ENCODE data around the gene RAB3IL1. TPM values are rescaled to one million over a fixed set of nuclear protein-coding genes. Genes with fewer than 3 reads are reported as not detected.
A peak's percentile ranks its signal among the peaks of the same experiment; 100 is the strongest.

RAB3IL1 gene
- total RNA-seq, 1 experiment from 2014 or later = 3.0 TPM

DNA sequence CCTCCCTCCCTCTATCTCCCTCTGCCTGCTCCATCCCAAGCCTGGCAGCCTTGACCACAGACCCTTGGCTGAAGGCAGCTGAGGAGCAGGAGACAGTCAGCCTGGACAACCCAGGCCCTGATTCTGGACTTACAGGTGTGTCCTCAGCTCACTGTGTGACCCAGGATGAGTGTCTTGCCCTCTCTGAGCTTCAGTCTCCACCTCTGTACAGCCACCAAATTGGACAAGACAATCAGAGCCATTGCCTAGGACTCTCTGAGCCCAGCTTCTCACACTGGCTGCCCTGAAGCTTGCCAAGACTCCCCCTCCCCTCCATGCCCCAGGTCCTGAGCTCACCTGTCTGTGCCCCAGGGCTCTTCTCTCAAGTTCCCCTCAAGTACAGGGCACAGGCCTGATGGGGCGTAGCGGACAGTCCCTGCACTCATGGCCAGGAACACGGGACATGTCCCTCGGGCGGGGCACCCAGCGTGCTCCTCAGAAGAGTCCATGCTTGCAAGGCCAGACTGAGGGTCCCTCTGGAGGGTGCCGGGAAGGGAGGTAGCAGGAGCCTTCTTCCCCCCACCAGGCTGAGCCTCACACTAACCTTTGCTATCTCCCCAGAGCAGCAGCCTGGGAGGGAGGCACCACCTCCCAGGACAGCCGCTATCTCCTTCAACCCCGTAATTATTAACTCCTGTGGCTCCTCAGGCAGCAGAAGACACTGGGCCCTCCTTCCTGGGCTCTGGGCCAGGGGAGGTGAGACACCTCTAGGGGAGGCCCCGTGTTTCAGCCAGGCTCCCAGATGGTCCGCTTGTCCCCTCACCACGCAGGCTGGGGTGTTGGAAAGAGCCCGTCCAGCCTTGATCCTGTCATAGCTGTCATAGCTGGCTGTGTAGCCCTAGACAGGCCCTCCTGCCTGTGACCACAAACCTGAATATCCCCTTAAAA is 2.6 kb upstream of the RAB3IL1 start:
- H3K4me1 ChIP-seq (replicated peaks) = peaks cover 50% of the 10 kb centered on the region

DNA sequence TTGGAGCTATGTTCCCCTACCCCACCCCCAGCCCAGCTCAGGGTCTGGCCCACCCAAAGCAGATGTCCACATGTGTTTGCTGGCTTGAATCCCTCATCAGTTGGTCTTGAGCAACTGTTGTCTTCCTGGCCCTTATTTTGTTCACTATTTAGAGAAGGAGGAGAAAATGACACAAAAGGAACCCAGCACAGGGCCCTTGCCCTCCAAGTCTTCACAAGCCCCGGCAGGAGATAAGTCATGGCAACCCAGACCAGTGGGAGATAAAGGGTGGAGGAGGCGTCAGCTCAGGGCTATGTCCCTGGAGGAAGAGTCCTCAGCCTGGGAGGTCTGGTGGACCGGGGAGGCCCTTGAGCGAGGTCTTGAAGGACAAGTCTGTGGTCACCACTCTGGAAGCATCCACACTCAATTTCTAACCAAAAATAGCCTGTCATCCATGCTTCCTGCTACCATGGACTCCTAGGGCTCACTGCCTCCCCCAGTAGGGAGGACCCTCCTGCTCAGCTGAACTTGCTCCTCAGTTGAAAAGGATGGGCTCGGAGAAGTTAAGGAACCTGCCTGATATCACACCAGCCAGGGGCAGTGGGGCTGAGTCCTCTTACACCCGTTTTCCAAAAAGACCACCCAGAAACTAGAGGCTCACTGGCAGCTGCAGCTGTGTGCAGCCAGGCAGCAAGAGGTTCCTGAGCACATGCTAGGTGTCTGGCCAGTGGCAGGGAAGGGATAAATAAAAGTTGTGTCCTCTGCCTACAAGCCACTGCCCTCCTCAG is 1.8 kb upstream of the RAB3IL1 start:
- Histone ChIP-seq H3K4me3 (no peak overlapping the region), H3K27me3 (replicated peaks) (no peaks in the 10 kb centered on the region), H3K27ac (no peak overlapping the region), H3K9me3 (replicated peaks) (no peaks in the 10 kb centered on the region; the same call in 1 of the 2 replicates), H3K36me3 (peaks cover 3% of the 10 kb centered on the region; the same call in 1 of the 2 replicates), H3K4me1 (replicated peaks) (peaks cover 50% of the 10 kb centered on the region)
- peak; percentile 48 to 62 for DNase-seq (ENCODE audit: low read depth in 1 of 2, low spot score in 2 of 2)

More for the DNA sequence above, 2.6 kb upstream of the RAB3IL1 start:
- H3K27me3 ChIP-seq (replicated peaks) = no peaks in the 10 kb centered on the region
- H3K9me3 ChIP-seq (replicated peaks) = no peaks in the 10 kb centered on the region; the same call in 1 of the 2 replicates
- no peak overlapping the region for H3K4me3 ChIP-seq
- H3K36me3 ChIP-seq = peaks cover 3% of the 10 kb centered on the region; the same call in 1 of the 2 replicates
- H3K27ac ChIP-seq = no peak overlapping the region
- peak in 1 of 2 experiments; percentile 52 for DNase-seq (ENCODE audit: low read depth in 1 of 2, low spot score in 2 of 2)

DNA sequence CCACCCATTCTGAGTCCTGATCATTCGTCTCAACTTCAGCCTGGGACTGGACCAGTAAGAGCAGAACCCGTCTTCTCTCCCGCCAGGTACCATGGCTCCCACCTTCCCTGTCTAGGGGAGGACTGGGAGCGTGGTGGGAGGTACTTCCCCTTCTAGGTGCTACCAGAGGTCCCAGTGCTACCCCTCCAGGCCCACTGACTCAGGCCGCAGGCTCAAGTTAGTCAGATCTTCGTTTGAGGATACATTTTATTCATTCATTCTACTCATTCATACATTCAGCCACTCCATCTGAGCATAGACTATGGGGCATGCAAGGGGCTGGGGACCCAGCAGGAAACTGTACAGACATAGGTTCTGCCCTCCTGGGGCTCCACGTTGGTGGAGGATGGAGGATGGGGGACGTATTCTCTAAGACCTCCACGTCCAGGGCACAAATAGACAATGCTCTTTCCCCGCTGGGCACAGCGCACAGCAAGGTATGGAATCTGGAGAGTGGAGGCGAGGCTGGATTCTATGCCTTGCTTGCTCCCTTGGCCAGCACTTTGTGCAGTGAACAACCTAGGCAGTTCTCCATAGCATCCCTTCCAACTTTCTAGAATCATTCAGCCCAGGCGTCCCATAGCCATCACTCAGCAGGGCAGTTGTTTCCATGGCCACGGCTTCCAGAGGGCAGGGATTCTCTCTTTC is 1.0 kb upstream of the RAB3IL1 start:
- DNase-seq (ENCODE audit: low read depth in 1 of 2, low spot score in 2 of 2) = peak in 1 of 2 experiments; percentile 45
- Histone ChIP-seq H3K27me3 (replicated peaks) (no peaks in the 10 kb centered on the region), H3K9me3 (replicated peaks) (no peaks in the 10 kb centered on the region; the same call in 1 of the 2 replicates), H3K4me1 (replicated peaks) (peaks cover 48% of the 10 kb centered on the region), H3K4me3 (no peak overlapping the region), H3K36me3 (peaks cover 3% of the 10 kb centered on the region; the same call in 1 of the 2 replicates), H3K27ac (no peak overlapping the region)

DNA sequence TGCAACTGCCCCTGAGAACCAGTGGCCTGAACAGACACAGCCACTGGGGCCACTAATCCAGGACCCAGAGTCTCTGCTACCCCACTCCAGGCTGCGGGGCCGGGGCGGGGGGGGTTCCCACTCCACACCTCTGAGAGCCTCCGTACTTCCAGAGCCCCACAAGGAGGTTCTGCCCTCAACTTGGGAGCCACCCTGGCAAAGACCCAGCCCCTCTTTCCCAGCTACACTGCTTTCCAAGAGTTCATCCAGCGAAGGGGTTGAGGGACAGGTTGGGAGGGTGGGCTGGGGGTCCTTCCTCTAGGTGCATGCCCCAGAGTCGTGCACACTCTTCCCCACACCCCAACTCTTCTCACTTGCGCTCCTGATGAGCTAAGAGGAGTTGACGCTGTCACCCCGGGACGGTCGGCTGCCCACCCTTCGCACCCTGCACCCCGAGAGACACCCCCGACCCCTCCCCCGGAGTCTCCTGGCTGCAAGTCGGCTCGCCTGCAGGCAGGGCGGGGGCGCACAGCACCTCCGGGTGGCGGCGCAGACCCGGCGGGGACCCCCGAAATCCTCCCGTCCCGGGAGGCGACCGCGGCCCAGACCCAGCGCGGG is 531 bp downstream of the RAB3IL1 start:
- H3K27ac ChIP-seq = no peak overlapping the region
- peaks cover 3% of the 10 kb centered on the region; the same call in 1 of the 2 replicates for H3K36me3 ChIP-seq
- H3K9me3 ChIP-seq (replicated peaks) = no peaks in the 10 kb centered on the region; the same call in 1 of the 2 replicates
- peaks cover 35% of the 10 kb centered on the region for H3K4me1 ChIP-seq (replicated peaks)
- no peaks in the 10 kb centered on the region for H3K27me3 ChIP-seq (replicated peaks)
- H3K4me3 ChIP-seq = peak overlapping the region; percentile 74
- DNase-seq (ENCODE audit: low read depth in 1 of 2, low spot score in 2 of 2) = no peak

DNA sequence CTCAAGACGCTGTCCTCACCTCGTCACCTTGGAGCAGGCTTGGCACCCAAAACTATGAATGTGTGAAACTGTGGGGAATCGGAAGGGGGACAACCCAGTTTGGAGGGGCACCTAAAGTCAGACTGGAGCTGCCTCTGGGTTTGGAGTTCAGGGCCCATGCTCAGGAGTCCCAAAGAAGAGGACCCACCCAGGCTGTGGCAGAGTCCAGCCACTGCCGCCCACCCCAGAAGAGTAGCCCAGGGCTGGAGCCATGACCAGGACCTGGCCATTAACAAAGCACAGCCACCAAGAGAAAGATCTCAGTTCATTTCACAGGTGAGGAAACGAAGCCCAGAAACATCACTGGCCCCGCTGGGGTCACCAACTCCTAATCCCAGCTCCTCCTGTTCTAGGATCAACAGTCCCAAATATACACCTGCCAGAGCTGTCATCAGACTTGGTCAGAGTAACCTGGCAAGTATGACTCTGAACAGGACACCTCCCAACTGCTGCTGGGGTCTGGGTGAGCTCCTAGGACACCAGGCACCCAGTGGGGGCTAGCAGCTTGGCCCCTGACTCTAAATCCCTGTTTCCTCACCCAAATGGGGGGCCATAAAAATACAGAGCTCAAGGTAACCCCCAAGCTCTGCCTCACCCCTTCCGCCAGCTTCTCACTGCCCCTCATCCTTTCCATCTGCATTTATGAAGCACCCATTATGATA is 2.7 kb downstream of the RAB3IL1 start:
- Histone ChIP-seq H3K36me3 (peaks cover 3% of the 10 kb centered on the region; the same call in 1 of the 2 replicates), H3K27me3 (replicated peaks) (no peaks in the 10 kb centered on the region), H3K4me1 (replicated peaks) (peaks cover 31% of the 10 kb centered on the region), H3K4me3 (no peak overlapping the region), H3K27ac (no peak overlapping the region), H3K9me3 (replicated peaks) (no peaks in the 10 kb centered on the region; the same call in 1 of the 2 replicates)
- no peak for DNase-seq (ENCODE audit: low read depth in 1 of 2, low spot score in 2 of 2)

DNA sequence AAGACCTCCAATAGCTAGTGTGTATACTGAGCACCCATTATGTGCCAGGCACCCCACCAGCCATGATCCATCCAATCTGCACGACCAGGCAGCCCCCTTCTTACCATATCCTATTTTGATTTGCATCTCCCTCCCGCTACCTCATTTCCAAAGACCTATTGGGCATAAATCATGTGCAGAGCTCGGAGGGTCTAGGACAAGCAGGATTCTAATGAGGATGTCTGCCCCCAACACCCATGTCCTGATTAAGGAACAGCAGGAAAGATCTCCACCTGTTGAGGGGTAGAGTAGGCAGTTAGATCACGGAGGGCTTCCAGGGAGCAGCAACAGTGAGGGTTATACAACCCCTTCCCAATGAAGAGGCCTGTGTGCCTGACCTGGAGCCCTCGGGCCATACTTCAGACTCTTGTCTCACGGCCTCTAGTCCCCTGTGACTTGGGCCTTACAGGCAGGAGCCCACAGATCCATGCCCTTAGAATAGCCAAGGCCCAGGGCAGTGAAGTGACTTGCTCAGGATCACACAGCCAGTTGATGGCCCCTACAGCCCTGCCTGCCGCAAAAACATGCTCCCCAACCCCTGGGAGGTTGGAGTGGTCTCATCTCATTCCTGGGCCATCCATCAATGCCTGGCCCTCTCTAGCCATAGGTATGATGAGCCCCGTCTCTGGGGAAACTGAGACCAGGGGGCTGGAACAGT is 3.5 kb downstream of the RAB3IL1 start:
- no peak overlapping the region for H3K27ac ChIP-seq
- peaks cover 23% of the 10 kb centered on the region for H3K4me1 ChIP-seq (replicated peaks)
- H3K36me3 ChIP-seq = peaks cover 3% of the 10 kb centered on the region; the same call in 1 of the 2 replicates
- H3K4me3 ChIP-seq = no peak overlapping the region
- no peaks in the 10 kb centered on the region; the same call in 1 of the 2 replicates for H3K9me3 ChIP-seq (replicated peaks)
- no peaks in the 10 kb centered on the region for H3K27me3 ChIP-seq (replicated peaks)
- DNase-seq (ENCODE audit: low read depth in 1 of 2, low spot score in 2 of 2) = no peak

DNA sequence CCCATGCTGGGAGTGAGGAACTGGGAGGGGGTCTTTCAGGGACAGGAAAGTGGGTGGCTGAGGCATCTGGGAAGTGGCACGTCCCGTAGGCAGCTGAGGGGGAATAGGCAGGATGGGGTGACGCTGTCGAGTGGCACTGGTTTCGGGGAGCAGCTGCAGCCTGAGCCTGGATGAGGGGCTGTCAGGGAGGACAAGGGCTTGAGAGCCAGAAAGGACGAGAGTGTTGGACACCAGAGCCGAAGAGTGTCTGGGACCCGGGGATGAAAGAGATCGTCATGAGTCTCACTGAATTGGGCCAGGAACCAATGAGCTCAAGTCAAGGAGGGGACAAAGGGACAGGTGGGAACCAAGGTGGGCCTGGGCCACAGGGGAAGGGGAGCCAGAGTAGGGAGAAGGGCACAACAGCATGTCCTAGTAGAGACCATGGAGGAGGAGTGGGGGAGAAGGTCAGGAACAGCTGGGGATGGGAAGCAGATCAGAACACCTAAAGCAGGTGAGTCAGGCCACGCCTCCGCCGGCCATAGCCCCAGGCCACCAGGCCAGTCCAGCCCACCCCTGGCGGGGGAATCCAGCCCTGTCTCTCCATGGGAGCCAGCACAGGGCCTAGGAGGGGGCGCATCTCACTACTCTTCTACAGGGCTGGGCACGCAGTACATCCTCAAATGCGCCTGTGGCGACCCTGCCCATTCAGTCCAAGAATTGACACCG is 4.2 kb downstream of the RAB3IL1 start:
- peaks cover 3% of the 10 kb centered on the region; the same call in 1 of the 2 replicates for H3K36me3 ChIP-seq
- H3K27ac ChIP-seq = no peak overlapping the region
- DNase-seq (ENCODE audit: low read depth in 1 of 2, low spot score in 2 of 2) = no peak

DNA sequence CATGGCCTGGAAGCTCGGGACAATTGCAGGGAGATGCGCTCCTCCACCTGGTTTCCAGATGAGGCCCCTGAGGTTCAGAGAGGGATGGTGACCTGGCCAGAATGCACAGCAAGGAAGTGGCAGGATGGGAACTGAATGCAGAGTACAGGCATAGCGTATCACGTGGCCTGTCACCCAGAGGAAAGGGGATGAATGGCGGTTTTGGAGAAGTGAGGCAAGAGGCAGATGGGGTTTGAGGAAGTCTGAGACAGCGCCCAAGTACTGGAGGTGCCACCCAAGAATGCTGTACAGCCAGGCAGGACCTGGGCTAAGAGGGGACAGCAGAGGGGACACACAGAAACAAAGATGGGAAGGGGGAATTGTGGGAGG is 4.9 kb downstream of the RAB3IL1 start:
- Histone ChIP-seq H3K27ac (no peak overlapping the region), H3K36me3 (peaks cover 3% of the 10 kb centered on the region; the same call in 1 of the 2 replicates), H3K4me3 (no peak overlapping the region), H3K9me3 (replicated peaks) (no peaks in the 10 kb centered on the region; the same call in 1 of the 2 replicates), H3K27me3 (replicated peaks) (no peaks in the 10 kb centered on the region), H3K4me1 (replicated peaks) (peaks cover 10% of the 10 kb centered on the region)
- DNase-seq (ENCODE audit: low read depth in 1 of 2, low spot score in 2 of 2) = no peak

More for the DNA sequence above, 4.2 kb downstream of the RAB3IL1 start:
- no peaks in the 10 kb centered on the region for H3K27me3 ChIP-seq (replicated peaks)
- H3K4me3 ChIP-seq = no peak overlapping the region
- peaks cover 16% of the 10 kb centered on the region for H3K4me1 ChIP-seq (replicated peaks)
- H3K9me3 ChIP-seq (replicated peaks) = no peaks in the 10 kb centered on the region; the same call in 1 of the 2 replicates

DNA sequence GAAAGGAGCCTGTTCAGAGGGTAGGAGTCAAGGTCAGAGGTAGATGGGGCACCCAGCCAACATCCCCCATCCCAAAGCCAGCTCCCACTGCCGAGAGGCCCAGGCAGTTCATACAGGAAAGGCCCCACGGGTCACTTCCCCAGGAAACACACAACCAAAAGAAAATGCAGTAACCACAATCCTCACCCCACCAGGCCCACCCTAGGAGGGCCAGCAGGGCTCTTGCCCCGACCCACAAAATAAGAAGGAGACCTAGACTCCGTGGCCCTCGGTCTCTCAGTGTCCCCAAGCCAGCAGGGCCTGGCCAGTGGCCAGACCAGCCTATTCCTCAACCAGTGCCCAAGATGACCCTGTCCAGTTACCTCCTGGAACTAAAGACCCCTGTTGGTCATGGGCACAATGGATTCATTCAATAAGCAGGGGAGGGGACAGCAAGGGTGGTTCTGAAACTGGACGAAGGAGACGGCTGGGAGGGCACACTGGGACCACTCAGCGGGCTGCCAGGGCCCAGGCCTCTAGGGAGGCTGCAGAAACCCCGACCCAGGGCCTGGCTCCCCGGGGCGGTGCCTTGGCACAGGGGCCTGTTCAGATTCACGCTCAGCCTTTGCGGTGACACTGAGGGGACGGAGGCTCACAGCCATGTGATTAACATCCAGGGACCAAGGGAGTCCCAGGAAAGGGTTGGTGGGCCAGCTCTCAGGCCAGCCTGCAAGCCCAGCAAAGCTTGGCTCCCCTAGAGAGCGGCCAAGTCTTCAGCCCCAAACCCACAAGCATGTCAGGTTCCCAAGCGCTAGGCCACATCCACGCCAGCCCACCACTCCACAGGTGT is 5.5 kb downstream of the RAB3IL1 start:
- peaks cover 4% of the 10 kb centered on the region; the same call in 1 of the 2 replicates for H3K4me1 ChIP-seq (replicated peaks)
- no peak for DNase-seq (ENCODE audit: low read depth in 1 of 2, low spot score in 2 of 2)

DNA sequence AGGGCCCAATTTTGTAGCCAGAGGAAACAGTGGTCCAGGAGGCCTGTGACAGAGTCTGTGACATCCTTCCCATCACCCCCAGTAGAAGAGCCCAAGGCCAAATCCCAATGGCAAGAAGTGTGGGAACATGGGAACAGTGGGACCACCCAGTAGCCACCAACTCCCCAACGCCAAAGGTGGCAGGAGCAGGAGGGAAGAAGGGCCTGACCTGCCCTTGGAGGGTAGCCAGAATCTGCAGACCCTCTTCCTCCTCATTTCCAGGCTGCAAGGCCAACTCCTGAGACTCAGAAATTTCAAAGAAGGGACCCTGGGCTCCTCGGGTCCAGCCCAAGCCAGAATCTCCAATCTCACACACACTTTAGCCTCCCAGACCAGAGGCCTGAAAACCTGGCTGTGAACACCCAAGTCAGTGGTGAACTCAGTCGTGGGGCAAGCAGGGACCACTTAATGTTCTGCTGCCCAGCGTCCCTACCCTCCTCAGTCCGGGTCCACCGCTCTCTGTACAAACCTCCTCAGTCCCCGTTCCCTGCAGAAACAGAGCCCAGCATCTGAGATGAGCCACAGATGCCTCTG is 6.2 kb downstream of the RAB3IL1 start:
- H3K36me3 ChIP-seq = no peaks in the 10 kb centered on the region
- no peak overlapping the region for H3K4me3 ChIP-seq
- no peak for DNase-seq (ENCODE audit: low read depth in 1 of 2, low spot score in 2 of 2)
- no peak overlapping the region for H3K27ac ChIP-seq
- no peaks in the 10 kb centered on the region for H3K27me3 ChIP-seq (replicated peaks)
- H3K9me3 ChIP-seq (replicated peaks) = no peaks in the 10 kb centered on the region
- no peaks in the 10 kb centered on the region for H3K4me1 ChIP-seq (replicated peaks)

More for the DNA sequence above, 5.5 kb downstream of the RAB3IL1 start:
- no peak overlapping the region for H3K4me3 ChIP-seq
- no peaks in the 10 kb centered on the region for H3K9me3 ChIP-seq (replicated peaks)
- H3K27ac ChIP-seq = no peak overlapping the region
- no peaks in the 10 kb centered on the region for H3K27me3 ChIP-seq (replicated peaks)
- H3K36me3 ChIP-seq = no peaks in the 10 kb centered on the region

Data from SJSA1 (cell line).